ENCODE results near the gene MAST4. TPM values are rescaled to one million over a fixed set of nuclear protein-coding genes. Genes with fewer than 3 reads are reported as not detected.

MAST4 gene
- total and polyA plus RNA-seq, 2 experiments from 2014 or later: 4.2 to 6.0 TPM

DNA sequence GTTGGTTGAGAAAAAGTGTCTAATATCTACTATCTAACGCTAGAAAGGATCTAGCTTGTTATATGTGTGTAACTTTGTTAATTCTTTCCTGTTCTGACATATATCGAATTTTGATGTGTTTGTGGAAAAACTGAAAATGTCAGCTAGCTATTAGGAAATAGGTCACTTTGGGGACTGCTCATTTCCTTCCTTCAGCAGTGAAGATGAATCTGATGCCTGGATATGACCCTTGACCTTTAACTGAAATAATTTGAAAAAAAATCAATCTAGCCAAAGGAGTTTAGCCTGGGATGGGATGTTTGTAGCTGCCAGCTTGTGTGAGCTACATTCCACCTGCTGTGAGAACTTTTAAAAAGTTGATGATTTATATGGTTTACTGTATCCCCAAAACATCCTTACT lies 533.6 kb downstream of the MAST4 start:
- Histone ChIP-seq H3K4me1 (ENCODE audit: insufficient read depth) (no peaks in the 10 kb centered on the region), H3F3A (ENCODE audit: insufficient read depth) (no peaks in the 10 kb centered on the region), H3K9ac (no peak overlapping the region), H3K4me3 (no peak overlapping the region), H3K36me3 (ENCODE audit: low read depth) (no peaks in the 10 kb centered on the region), H3K4me2 (ENCODE audit: unreplicated experiment) (no peak overlapping the region), H2AFZ (no peak overlapping the region), H3K9me3 (ENCODE audit: low read depth) (no peaks in the 10 kb centered on the region), H3K27me3 (replicated peaks; ENCODE audit: insufficient read depth) (no peaks in the 10 kb centered on the region), H3K79me2 (ENCODE audit: insufficient read depth) (no peaks in the 10 kb centered on the region), H3K9me2 (ENCODE audit: insufficient read depth) (no peaks in the 10 kb centered on the region), H3K27ac (no peak overlapping the region), H4K20me1 (ENCODE audit: insufficient read depth) (no peaks in the 10 kb centered on the region)
- 94 to 98% methylated on average over 2 of the region's 2 CpGs for WGBS, 2 experiments (ENCODE audit: low coverage in 1 of 2, low lambda C conversion rate in 2 of 2, missing lambda C conversion rate in 2 of 2)
- DNase-seq: no peak
- in situ Hi-C loops (cut with MboI): no loop called here
- TF ChIP-seq EZH2phosphoT487 (IDR thresholded peaks at IDR 0.05; ENCODE audit: insufficient read depth, low read depth) (no peak), EZH2 (IDR thresholded peaks at IDR 0.05; ENCODE audit: insufficient read depth, poor library complexity, severe bottlenecking) (no peak)

DNA sequence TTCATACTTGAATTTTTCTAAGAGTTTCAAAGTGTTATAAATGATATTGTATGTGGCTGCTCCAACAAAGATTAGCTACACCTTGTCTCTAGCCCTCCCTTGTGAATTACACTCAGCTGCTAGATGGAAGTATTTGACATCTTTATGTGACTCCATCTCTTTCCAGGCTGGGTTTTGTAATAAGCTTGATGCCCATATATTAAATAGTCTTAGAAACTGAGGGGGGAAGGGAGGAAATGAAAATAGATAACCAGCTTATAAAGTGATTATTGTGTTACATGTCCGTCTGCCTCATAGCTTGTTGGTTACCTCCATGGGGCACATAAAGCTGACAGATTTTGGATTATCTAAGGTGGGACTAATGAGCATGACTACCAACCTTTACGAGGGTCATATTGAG lies 537.0 kb downstream of the MAST4 start:
- H3K4me1 ChIP-seq (ENCODE audit: insufficient read depth): no peaks in the 10 kb centered on the region
- H3K27me3 ChIP-seq (replicated peaks; ENCODE audit: insufficient read depth): no peaks in the 10 kb centered on the region
- H3K9me2 ChIP-seq (ENCODE audit: insufficient read depth): no peaks in the 10 kb centered on the region
- 48 to 50% methylated on average over 2 of the region's 2 CpGs for WGBS, 2 experiments (ENCODE audit: low coverage in 1 of 2, low lambda C conversion rate in 2 of 2, missing lambda C conversion rate in 2 of 2)
- H3F3A ChIP-seq (ENCODE audit: insufficient read depth): no peaks in the 10 kb centered on the region
- in situ Hi-C loops (cut with MboI): no loop called here
- 0 out of 2 replicates have a peak, but pooled peaks cover 4% of the 10 kb centered on the region for H3K36me3 ChIP-seq (ENCODE audit: low read depth)
- H4K20me1 ChIP-seq (ENCODE audit: insufficient read depth): no peaks in the 10 kb centered on the region
- H3K79me2 ChIP-seq (ENCODE audit: insufficient read depth): no peaks in the 10 kb centered on the region
- H3K4me2 ChIP-seq (ENCODE audit: unreplicated experiment): no peak overlapping the region
- H2AFZ ChIP-seq: no peak overlapping the region
- no peak overlapping the region for H3K27ac ChIP-seq
- H3K4me3 ChIP-seq: no peak overlapping the region
- H3K9ac ChIP-seq: no peak overlapping the region
- no peaks in the 10 kb centered on the region for H3K9me3 ChIP-seq (ENCODE audit: low read depth)
- no peak for DNase-seq
- TF ChIP-seq EZH2phosphoT487 (IDR thresholded peaks at IDR 0.05; ENCODE audit: insufficient read depth, low read depth) (no peak), EZH2 (IDR thresholded peaks at IDR 0.05; ENCODE audit: insufficient read depth, poor library complexity, severe bottlenecking) (no peak)

DNA sequence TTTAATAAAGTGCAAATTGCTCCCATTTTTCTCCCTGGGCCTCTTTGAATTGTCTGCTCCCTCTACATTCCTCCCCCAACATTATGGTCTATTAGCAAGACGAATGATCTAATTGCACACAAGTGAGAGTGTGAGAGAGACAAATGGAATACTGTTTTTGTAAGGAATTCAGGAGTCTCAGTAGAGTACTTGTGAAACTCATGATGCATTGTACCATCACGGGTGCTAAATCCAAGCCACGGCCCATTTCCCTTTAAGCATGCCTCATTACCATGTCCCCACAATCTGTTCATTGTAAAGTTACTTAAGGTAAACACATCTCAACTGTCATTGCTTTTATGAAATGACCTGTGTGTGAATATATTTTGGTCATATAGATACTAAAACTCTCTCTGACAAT lies 537.6 kb downstream of the MAST4 start:
- Histone ChIP-seq H3K79me2 (ENCODE audit: insufficient read depth) (no peaks in the 10 kb centered on the region), H3K9ac (no peak overlapping the region), H4K20me1 (ENCODE audit: insufficient read depth) (no peaks in the 10 kb centered on the region), H3K27ac (no peak overlapping the region), H3K36me3 (ENCODE audit: low read depth) (0 out of 2 replicates have a peak, but pooled peaks cover 4% of the 10 kb centered on the region), H2AFZ (no peak overlapping the region), H3K27me3 (replicated peaks; ENCODE audit: insufficient read depth) (no peaks in the 10 kb centered on the region), H3K4me1 (ENCODE audit: insufficient read depth) (no peaks in the 10 kb centered on the region), H3K9me3 (ENCODE audit: low read depth) (no peaks in the 10 kb centered on the region), H3K9me2 (ENCODE audit: insufficient read depth) (no peaks in the 10 kb centered on the region), H3K4me3 (no peak overlapping the region), H3F3A (ENCODE audit: insufficient read depth) (no peaks in the 10 kb centered on the region), H3K4me2 (ENCODE audit: unreplicated experiment) (no peak overlapping the region)
- WGBS, 2 experiments (ENCODE audit: low coverage in 1 of 2, low lambda C conversion rate in 2 of 2, missing lambda C conversion rate in 2 of 2): 65 to 81% methylated on average over 3 of the region's 3 CpGs
- DNase-seq: no peak
- in situ Hi-C loops (cut with MboI): no loop called here
- TF ChIP-seq EZH2 (IDR thresholded peaks at IDR 0.05; ENCODE audit: insufficient read depth, poor library complexity, severe bottlenecking) (no peak), EZH2phosphoT487 (IDR thresholded peaks at IDR 0.05; ENCODE audit: insufficient read depth, low read depth) (no peak)

DNA sequence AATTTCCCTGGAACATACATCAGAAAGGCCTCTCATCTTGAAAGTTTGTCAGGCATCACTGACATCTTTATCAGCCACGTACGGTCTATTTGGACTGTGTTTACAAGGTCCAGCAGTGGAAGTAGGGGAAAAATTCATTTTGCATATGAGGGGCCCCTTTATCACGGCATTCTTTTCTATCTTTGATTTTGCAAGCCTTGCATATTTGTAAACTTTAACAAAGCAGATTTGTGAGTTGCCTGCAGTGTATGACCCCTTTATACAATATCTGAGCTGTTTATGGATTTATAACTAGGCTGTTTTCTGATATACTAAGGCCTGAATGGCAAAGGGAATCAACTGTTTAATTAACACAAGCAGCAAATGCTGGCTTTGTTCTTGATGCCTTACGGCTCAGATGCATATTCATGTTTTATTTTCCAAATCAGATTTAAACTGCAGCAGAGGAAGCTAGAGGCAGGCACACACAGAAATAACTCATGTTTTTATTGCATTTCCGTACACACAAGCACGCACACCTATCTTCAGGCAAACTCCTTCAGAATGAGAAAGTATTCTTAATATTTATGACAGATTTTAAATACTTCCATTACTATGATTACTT lies 539.3 kb downstream of the MAST4 start:
- H3K4me1 ChIP-seq (ENCODE audit: insufficient read depth): no peaks in the 10 kb centered on the region
- no peak overlapping the region for H3K9ac ChIP-seq
- H3K27ac ChIP-seq: no peak overlapping the region
- no peak overlapping the region for H3K4me3 ChIP-seq
- H3K79me2 ChIP-seq (ENCODE audit: insufficient read depth): no peaks in the 10 kb centered on the region
- H3K4me2 ChIP-seq (ENCODE audit: unreplicated experiment): no peak overlapping the region
- H4K20me1 ChIP-seq (ENCODE audit: insufficient read depth): no peaks in the 10 kb centered on the region
- WGBS, 2 experiments (ENCODE audit: low coverage in 1 of 2, low lambda C conversion rate in 2 of 2, missing lambda C conversion rate in 2 of 2): 90 to 95% methylated on average over 6 of the region's 6 CpGs
- DNase-seq: no peak
- H3K36me3 ChIP-seq (ENCODE audit: low read depth): 0 out of 2 replicates have a peak, but pooled peaks cover 4% of the 10 kb centered on the region
- no peak overlapping the region for H2AFZ ChIP-seq
- in situ Hi-C loops (cut with MboI): no loop called here
- H3K9me2 ChIP-seq (ENCODE audit: insufficient read depth): no peaks in the 10 kb centered on the region
- no peaks in the 10 kb centered on the region for H3F3A ChIP-seq (ENCODE audit: insufficient read depth)
- H3K27me3 ChIP-seq (replicated peaks; ENCODE audit: insufficient read depth): no peaks in the 10 kb centered on the region
- H3K9me3 ChIP-seq (ENCODE audit: low read depth): no peaks in the 10 kb centered on the region
- TF ChIP-seq EZH2 (IDR thresholded peaks at IDR 0.05; ENCODE audit: insufficient read depth, poor library complexity, severe bottlenecking): no peak
- TF ChIP-seq EZH2phosphoT487 (IDR thresholded peaks at IDR 0.05; ENCODE audit: insufficient read depth, low read depth): no peak
